HUES64 (cell line): ENCODE results near the gene VSIR.

ENCODE experiments used
- H3K27ac ChIP-seq: 2 replicates; pipeline ENCODE4 v1.7.0; 2013; ENCODE audit warnings: low read depth, low read length, inconsistent platforms
- H3K27me3 ChIP-seq: 2 replicates; pipeline ENCODE4 v1.6.1; 2013; ENCODE audit warnings: mild to moderate bottlenecking, low read length; ENCODE audit not compliant: insufficient read depth
- H3K36me3 ChIP-seq: 2 replicates; pipeline ENCODE4 v1.6.1; 2013; ENCODE audit warnings: mild to moderate bottlenecking, low read length; ENCODE audit not compliant: insufficient read depth
- H3K4me1 ChIP-seq: 2 replicates; pipeline ENCODE4 v1.6.1; 2013; ENCODE audit warnings: mild to moderate bottlenecking, low read length, moderate library complexity; ENCODE audit not compliant: insufficient read depth
- H3K4me3 ChIP-seq: 2 replicates; pipeline ENCODE4 v1.5.1; 2013; ENCODE audit warnings: mild to moderate bottlenecking, low read length, moderate library complexity
- H3K9ac ChIP-seq: 2 replicates; pipeline ENCODE4 v1.6.1; 2013; ENCODE audit warnings: mild to moderate bottlenecking, low read depth, low read length
- H3K9me3 ChIP-seq: 2 replicates; pipeline ENCODE4 v1.6.1; 2013; ENCODE audit warnings: low read depth, low read length; ENCODE audit not compliant: insufficient read depth
- WGBS: fragments of 150-250, 120-280 bp; methylation state at CpG from one replicate; pipeline ENCODE4 v1.1.7; 2013; ENCODE audit warnings: missing lambda C conversion rate; 5-methylcytosine and 5-hydroxymethylcytosine counted together

VSIR gene

DNA sequence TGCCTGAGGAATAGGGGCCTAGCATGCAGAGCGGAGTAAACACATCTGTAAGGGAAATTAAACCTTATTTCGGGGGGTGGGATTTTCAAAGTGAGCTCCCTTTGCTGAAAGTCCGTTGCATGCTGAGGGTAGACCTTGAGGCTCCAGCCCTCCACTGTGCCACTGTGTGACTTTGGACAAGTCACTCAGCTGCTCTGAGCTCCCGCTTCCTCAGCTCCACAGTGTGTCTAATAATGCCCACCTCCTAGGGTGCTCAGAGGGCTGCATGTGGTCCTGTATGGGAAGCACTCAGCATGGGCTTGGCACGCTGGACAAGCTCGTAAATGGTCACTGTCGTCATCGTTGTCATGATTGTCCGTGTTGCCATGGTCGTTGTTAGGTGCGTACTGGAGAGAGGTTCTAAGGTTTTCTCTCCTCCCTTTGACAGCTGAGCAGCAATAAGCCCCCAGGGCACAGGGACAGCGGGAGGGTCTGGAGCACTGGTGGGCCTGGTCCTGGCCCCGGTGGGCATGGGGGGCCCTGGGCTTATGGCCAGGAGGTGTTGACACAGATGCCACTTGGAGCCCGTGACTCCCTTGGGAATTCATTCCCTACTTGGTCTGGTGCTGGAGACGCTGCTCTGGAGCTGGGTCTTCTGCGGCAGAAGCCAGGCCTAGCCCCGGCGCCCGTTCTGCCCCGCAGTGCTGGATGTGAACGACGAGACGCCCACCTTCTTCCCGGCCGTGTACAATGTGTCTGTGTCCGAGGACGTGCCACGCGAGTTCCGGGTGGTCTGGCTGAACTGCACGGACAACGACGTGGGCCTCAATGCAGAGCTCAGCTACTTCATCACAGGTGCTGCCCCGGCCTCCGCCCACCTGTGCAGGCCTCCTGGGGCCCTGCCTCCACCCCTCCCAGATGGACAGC is 66.9 kb downstream of the VSIR start:
- Histone ChIP-seq H3K9ac (no peak overlapping the region), H3K4me1 (no peaks in the 10 kb centered on the region), H3K9me3 (no peaks in the 10 kb centered on the region), H3K4me3 (no peak overlapping the region), H3K36me3 (no peaks in the 10 kb centered on the region), H3K27me3 (no peaks in the 10 kb centered on the region; the same call in 1 of the 2 replicates), H3K27ac (no peak overlapping the region)
- 94% methylated on average over 35 of the region's 35 CpGs for WGBS

DNA sequence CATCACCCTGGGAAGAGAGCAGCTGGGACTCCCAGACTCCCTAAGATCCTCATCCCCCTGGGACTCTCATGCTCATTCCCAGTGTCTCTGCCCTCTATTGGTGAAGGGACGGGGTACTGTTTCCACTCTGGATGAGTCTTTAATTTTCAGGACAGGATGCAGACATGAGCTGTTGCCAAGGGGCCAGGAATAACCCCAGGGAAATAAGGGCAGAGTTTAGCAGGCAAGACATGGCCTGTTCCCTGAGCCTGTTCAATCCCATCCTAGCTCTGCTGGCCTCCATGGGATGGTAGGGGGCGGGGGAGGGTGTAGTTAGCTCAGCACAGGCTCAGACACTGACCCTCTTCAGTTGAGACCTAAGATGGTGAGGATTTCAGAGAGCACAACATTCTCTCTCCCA is 67.7 kb downstream of the VSIR start:
- H3K27me3 ChIP-seq: no peaks in the 10 kb centered on the region; the same call in 1 of the 2 replicates
- H3K9ac ChIP-seq: no peak overlapping the region

GRCh38 chr10:71704816-71705215 is 68.5 kb downstream of the VSIR start:
- WGBS: 96% methylated on average over 18 of the region's 18 CpGs
- Histone ChIP-seq H3K9me3 (no peaks in the 10 kb centered on the region), H3K4me3 (no peak overlapping the region), H3K4me1 (no peaks in the 10 kb centered on the region), H3K36me3 (no peaks in the 10 kb centered on the region), H3K27ac (no peak overlapping the region), H3K9ac (no peak overlapping the region), H3K27me3 (no peaks in the 10 kb centered on the region; the same call in 1 of the 2 replicates)

More for the DNA sequence above, 67.7 kb downstream of the VSIR start:
- no peaks in the 10 kb centered on the region for H3K9me3 ChIP-seq
- no peaks in the 10 kb centered on the region for H3K36me3 ChIP-seq
- no peak overlapping the region for H3K4me3 ChIP-seq
- H3K4me1 ChIP-seq: no peaks in the 10 kb centered on the region
- no peak overlapping the region for H3K27ac ChIP-seq
- WGBS: 71% methylated on average over 2 of the region's 2 CpGs

DNA sequence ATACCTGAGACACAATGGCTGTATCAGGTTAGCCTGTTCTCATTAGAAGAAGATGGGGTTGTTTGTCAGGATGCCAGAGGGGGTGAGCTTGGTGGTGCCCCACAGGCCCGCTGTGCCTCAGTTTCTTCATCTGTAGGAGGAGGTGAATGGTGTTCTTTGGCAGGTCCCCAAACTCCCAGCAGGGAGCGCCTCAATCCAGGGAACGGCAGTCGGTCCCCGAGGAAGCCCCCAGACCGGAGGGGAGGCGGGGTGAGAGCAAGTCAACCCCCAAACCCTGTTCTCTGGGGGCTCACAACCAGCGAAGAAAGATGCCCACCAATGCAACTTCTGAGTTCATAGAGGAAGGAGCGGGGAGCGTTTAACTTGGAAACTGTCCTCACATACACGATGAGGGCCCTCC is 69.7 kb downstream of the VSIR start:
- Histone ChIP-seq H3K36me3 (no peaks in the 10 kb centered on the region), H3K27ac (no peak overlapping the region), H3K4me3 (no peak overlapping the region), H3K27me3 (no peaks in the 10 kb centered on the region; the same call in 1 of the 2 replicates), H3K9me3 (no peaks in the 10 kb centered on the region), H3K4me1 (no peaks in the 10 kb centered on the region), H3K9ac (no peak overlapping the region)
- 93% methylated on average over 11 of the region's 11 CpGs for WGBS

DNA sequence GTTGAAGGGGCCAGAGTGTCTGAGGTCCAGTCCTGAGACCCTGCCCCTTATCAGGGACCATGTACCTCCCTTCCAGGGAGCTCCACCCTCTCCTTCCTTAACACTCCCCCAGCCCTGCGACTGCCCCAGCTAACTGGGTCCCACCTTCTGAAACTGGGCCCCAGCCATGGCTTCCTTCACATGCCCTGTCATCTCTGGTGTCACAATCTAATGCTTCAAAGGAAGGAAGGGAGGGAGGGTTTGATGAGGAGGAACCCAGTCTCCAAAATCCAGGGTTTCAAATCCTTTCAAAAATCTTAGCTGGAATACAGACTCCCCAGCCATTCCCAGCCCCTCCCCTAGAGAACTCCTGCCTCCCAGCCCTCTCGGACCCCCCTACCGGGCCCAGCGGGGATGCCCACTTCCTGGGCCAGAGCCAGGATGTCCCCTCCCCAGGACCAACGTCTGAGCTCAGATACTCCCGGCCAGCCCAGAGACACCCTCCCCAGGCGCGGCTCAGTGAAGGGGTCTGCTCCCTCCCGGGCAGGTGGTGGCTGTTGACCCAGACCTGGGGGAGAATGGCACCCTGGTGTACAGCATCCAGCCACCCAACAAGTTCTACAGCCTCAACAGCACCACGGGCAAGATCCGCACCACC is 71.7 kb downstream of the VSIR start:
- Histone ChIP-seq H3K9ac (no peak overlapping the region), H3K27ac (no peak overlapping the region), H3K4me3 (no peak overlapping the region), H3K4me1 (0 out of 2 replicates have a peak, but pooled peaks cover under 1% of the 10 kb centered on the region), H3K9me3 (no peaks in the 10 kb centered on the region), H3K27me3 (no peaks in the 10 kb centered on the region; the same call in 1 of the 2 replicates), H3K36me3 (no peaks in the 10 kb centered on the region)
- WGBS: 84% methylated on average over 11 of the region's 11 CpGs

DNA sequence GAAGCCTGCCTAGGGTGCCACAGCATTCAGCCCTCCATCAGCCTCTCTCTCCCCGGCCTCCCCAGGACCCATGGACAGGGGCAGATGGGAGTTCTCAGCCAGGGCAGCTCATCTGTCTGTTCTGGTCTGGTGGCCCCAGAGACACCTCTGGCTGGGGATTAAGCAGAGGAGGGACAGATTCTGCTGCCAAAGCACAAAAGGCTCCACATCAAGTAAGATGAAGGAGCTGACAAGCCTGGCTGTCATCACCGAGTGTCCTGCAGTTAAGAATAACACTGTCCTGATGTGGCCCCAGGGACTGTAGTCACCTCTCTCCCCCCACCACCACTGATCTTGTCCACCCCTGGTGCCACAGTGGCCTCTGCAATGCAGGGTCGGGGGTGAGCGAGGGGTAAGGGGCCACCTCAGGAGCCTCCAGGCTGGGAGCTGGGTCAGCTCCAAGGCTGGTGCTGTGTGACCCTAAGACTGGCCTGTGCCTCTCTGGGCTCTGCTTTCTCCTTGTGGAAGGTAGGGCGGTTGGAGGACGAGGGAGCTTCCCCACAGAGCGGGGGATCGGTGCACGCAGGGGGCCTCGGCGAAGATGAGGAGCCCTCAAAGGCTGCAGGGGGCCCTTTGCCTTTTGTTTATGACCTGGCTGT is 72.5 kb downstream of the VSIR start:
- Histone ChIP-seq H3K4me3 (no peak overlapping the region), H3K9ac (no peak overlapping the region), H3K27ac (no peak overlapping the region), H3K27me3 (no peaks in the 10 kb centered on the region; the same call in 1 of the 2 replicates), H3K4me1 (0 out of 2 replicates have a peak, but pooled peaks cover 2% of the 10 kb centered on the region), H3K9me3 (no peaks in the 10 kb centered on the region), H3K36me3 (no peaks in the 10 kb centered on the region)
- 91% methylated on average over 11 of the region's 11 CpGs for whole genome bisulfite sequencing

DNA sequence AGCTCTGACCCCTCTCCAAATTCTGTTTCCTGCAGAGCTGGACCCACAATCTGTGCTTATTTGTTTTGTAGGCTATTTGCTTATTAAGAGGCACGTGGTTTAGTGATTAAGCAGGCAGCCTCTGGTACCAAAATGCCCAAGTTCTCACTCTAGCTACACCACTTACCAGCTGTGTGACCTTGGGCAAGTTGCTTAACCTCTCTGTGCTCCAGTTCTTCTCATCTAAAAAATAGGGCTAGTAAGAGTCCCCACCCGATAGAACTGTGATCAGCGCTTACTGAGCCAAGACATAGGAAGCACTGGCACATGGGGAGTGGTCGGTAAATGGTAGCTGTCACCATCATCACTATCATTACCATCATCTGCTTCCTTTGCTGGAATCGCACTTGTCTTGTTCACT is 74.6 kb downstream of the VSIR start:
- Histone ChIP-seq H3K27me3 (no peaks in the 10 kb centered on the region; the same call in 1 of the 2 replicates), H3K4me3 (no peak overlapping the region), H3K27ac (no peak overlapping the region), H3K36me3 (no peaks in the 10 kb centered on the region), H3K9me3 (no peaks in the 10 kb centered on the region), H3K4me1 (0 out of 2 replicates have a peak, but pooled peaks cover 2% of the 10 kb centered on the region), H3K9ac (no peak overlapping the region)
- 92% methylated on average over 5 of the region's 5 CpGs for WGBS

GRCh38 chr10:71697938-71698709 is 75.2 kb downstream of the VSIR start:
- H3K27ac ChIP-seq: no peak overlapping the region
- H3K36me3 ChIP-seq: no peaks in the 10 kb centered on the region
- H3K4me1 ChIP-seq: 0 out of 2 replicates have a peak, but pooled peaks cover 2% of the 10 kb centered on the region
- H3K27me3 ChIP-seq: no peaks in the 10 kb centered on the region; the same call in 1 of the 2 replicates
- no peak overlapping the region for H3K4me3 ChIP-seq
- WGBS: 82% methylated on average over 7 of the region's 7 CpGs
- H3K9me3 ChIP-seq: no peaks in the 10 kb centered on the region
- no peak overlapping the region for H3K9ac ChIP-seq
